Lower leg skin (tissue), 4 donors: ENCODE data around the gene NR1D1. TPM values are rescaled to one million over a fixed set of nuclear protein-coding genes. Genes with fewer than 3 reads are reported as not detected.
A peak's percentile ranks its signal among the peaks of the same experiment; 100 is the strongest.

Source experiments
- DNase-seq, 2 donors: peaks; one replicate each; pipeline ENCODE4 v3.0.0-alpha.2; 2019; ENCODE audit warnings: low spot score in 2 of 2
- H3K4me3 ChIP-seq: fragments of 200-600 bp; sonication (generic); 2 replicates; pipeline ENCODE4 v1.5.1; 2017; ENCODE audit warnings: mild to moderate bottlenecking, low read depth; ENCODE audit not compliant: poor library complexity, severe bottlenecking
- CTCF ChIP-seq, 3 donors: fragments of 450-650 bp; IDR thresholded peaks; one replicate each; pipeline ENCODE4 v1.5.1; 2016; ENCODE audit warnings: antibody characterized with exemption in 3 of 3, mild to moderate bottlenecking in 3 of 3, moderate library complexity in 2 of 3
- POLR2A ChIP-seq, 2 donors: fragments of 450-650 bp; IDR thresholded peaks; one replicate each; pipeline ENCODE4 v1.6.1; 2016 to 2017; ENCODE audit warnings: antibody characterized with exemption in 2 of 2, mild to moderate bottlenecking in 1 of 2, moderate library complexity in 1 of 2
- WGBS, 2 donors: methylation state at CpG; one replicate each; pipeline ENCODE4 v1.1.5; 2018; 5-methylcytosine and 5-hydroxymethylcytosine counted together
- intact Hi-C: fragments of 100-400 bp; cut with DNase I; formaldehyde crosslinking; loops from one replicate; pipeline ENCODE4 v1.15.0; 2023; ENCODE audit warnings: low total_unique reads
- total RNA-seq, 4 donors: library from RNA; depleted of rRNA; stranded (reverse); fragments of >200 nt; gene quantifications; one replicate each; pipeline ENCODE4 v1.1.0, GENCODE V29; 2016

The NR1D1 gene
- total RNA-seq, 4 donors from 2014 or later: 111 to 194 (median 148) TPM

GRCh38 chr17:40064971-40065768 lies 35.2 kb downstream of the NR1D1 start:
- DNase-seq: no peak
- TF ChIP-seq CTCF (IDR thresholded peaks at IDR 0.05) (no peak), POLR2A (IDR thresholded peaks at IDR 0.05) (no peak)
- intact Hi-C loops: no loop called here
- H3K4me3 ChIP-seq: no peak overlapping the region
- 14 to 18% methylated on average over 10 of the region's 10 CpGs for WGBS, 2 donors

- TF ChIP-seq POLR2A (IDR thresholded peaks at IDR 0.05) (no peak), CTCF (IDR thresholded peaks at IDR 0.05) (no peak)
- intact Hi-C loops: no loop called here
- no peak for DNase-seq
- 5 to 12% methylated on average over 10 of the region's 10 CpGs for WGBS, 2 donors
- H3K4me3 ChIP-seq: peak overlapping the region; percentile 99
These were observed 36.4 kb downstream of the NR1D1 start for GRCh38 chr17:40063901-40064531.

- no peak for TF ChIP-seq CTCF (IDR thresholded peaks at IDR 0.05)
- no peak for TF ChIP-seq POLR2A (IDR thresholded peaks at IDR 0.05)
- 0 to 1% methylated on average over 11 to 34 of the region's 42 CpGs for WGBS, 2 donors
- intact Hi-C loops: no loop called here
- H3K4me3 ChIP-seq: peak overlapping the region; percentile 99
- peak in 1 of 2 donors; percentile 95 for DNase-seq
These were observed 37.1 kb downstream of the NR1D1 start for GRCh38 chr17:40063187-40063771.

GRCh38 chr17:40062329-40063186 lies 37.8 kb downstream of the NR1D1 start, which contains the start of gene THRA:
THRA (plus strand) TSS chr17:40062965; CDS start chr17:40074489, 11,524 bp downstream.
- intact Hi-C loops: no loop called here
- DNase-seq: peak in 1 of 2 donors; percentile 93
- WGBS, 2 donors: 3 to 6% methylated on average over 26 to 32 of the region's 83 CpGs
- peak within 1 kb of the TSS; percentile 99 for H3K4me3 ChIP-seq
- TF ChIP-seq CTCF (IDR thresholded peaks at IDR 0.05) (no peak), POLR2A (IDR thresholded peaks at IDR 0.05) (no peak)

- intact Hi-C loops: no loop called here
- 34 to 61% methylated on average over 3 to 10 of the region's 10 CpGs for WGBS, 2 donors
- no peak for DNase-seq
- no peak overlapping the region for H3K4me3 ChIP-seq
- no peak for TF ChIP-seq CTCF (IDR thresholded peaks at IDR 0.05)
These were observed 38.8 kb downstream of the NR1D1 start for GRCh38 chr17:40061609-40062038.
